Stimulated activated CD4-positive, alpha-beta T cell treated with anti-CD3 and anti-CD28 coated beads, Interleukin-2, amount 100 ng/mL, for 24 hours (primary cell): ENCODE results near the gene TTLL8.
"Not testable (repeated sequence)": the region's sequence is repeated elsewhere in the genome, so short reads cannot be mapped to it uniquely, and the experiment has no call there.

Experiments
- DNase-seq, 2 donors: peaks; one replicate each; pipeline ENCODE4 v3.0.0-alpha.2; 2020

The TTLL8 gene

GRCh38 chr22:49999063-49999945, 58.8 kb downstream of the TTLL8 start:
- no peak for DNase-seq

GRCh38 chr22:49998718-49999062, 59.4 kb downstream of the TTLL8 start:
- no peak for DNase-seq

GRCh38 chr22:49997932-49998717, 60.0 kb downstream of the TTLL8 start:
- DNase-seq, result no peak

GRCh38 chr22:49997251-49997599, 60.9 kb downstream of the TTLL8 start:
- DNase-seq, result no peak

- no peak for DNase-seq
These were observed 61.4 kb downstream of the TTLL8 start for GRCh38 chr22:49996518-49997250.

GRCh38 chr22:49996119-49996517, 62.0 kb downstream of the TTLL8 start:
- no peak for DNase-seq

- DNase-seq, result peak in 1 of 2 donors; percentile 13
These were observed 62.6 kb downstream of the TTLL8 start for GRCh38 chr22:49995361-49996118.

- no peak for DNase-seq
These were observed 63.1 kb downstream of the TTLL8 start for GRCh38 chr22:49995041-49995360.

GRCh38 chr22:49994361-49995040, 63.6 kb downstream of the TTLL8 start:
- no peak for DNase-seq

GRCh38 chr22:49993649-49994360, 64.3 kb downstream of the TTLL8 start:
- no peak for DNase-seq

GRCh38 chr22:49992921-49993648, 65.0 kb downstream of the TTLL8 start:
- DNase-seq, result peak; percentile 75 to 80

- peak in 1 of 2 donors; percentile 9 for DNase-seq
These were observed 66.1 kb downstream of the TTLL8 start for GRCh38 chr22:49991907-49992533.

GRCh38 chr22:49991167-49991566, 66.9 kb downstream of the TTLL8 start:
- no peak for DNase-seq

- peak in 1 of 2 donors; percentile 4 for DNase-seq
These were observed 68.3 kb downstream of the TTLL8 start for GRCh38 chr22:49989826-49990225.

GRCh38 chr22:49986325-49986724, 71.8 kb downstream of the TTLL8 start:
- DNase-seq, result no peak

- DNase-seq, result peak in 1 of 2 donors; percentile 46
These were observed 74.7 kb downstream of the TTLL8 start for GRCh38 chr22:49983148-49984042.

GRCh38 chr22:49981799-49982198, 76.3 kb downstream of the TTLL8 start:
- DNase-seq, result not testable (repeated sequence)

GRCh38 chr22:49979587-49980264, 78.4 kb downstream of the TTLL8 start:
- DNase-seq, result peak; percentile 49 to 61

- peak in 1 of 2 donors; percentile 15 for DNase-seq
These were observed 80.5 kb downstream of the TTLL8 start for GRCh38 chr22:49977578-49977977.
